Omental fat pad (tissue), 4 donors: Measurements from ENCODE around the gene NPAS3. TPM values are rescaled to one million over a fixed set of nuclear protein-coding genes. Genes with fewer than 3 reads are reported as not detected.

Source experiments
- ATAC-seq: fragments of 150-250 bp; one replicate; pipeline ENCODE4 v1.9.1; 2016; ENCODE audit warnings: mild to moderate bottlenecking, moderate library complexity; ENCODE audit not compliant: low FRiP score
- DNase-seq: peaks from one replicate; pipeline ENCODE4 v3.0.0-alpha.2; 2019; ENCODE audit warnings: low spot score
- total RNA-seq, 4 donors: library from RNA; depleted of rRNA; stranded (reverse); fragments of >200 nt; gene quantifications; one replicate each; pipeline ENCODE4 v1.1.0, GENCODE V29; 2016
- TF ChIP-seq, protein P1 (sequence below), 3 donors: fragments of 450-650 bp; IDR thresholded peaks; one replicate each; pipeline ENCODE4 v1.5.1; 2016 to 2017; ENCODE audit warnings: antibody characterized with exemption in 3 of 3, mild to moderate bottlenecking in 3 of 3, moderate library complexity in 2 of 3

NPAS3 gene
- total RNA-seq, 4 donors from 2014 or later = 0.79 to 6.0 (median 2.5) TPM

DNA sequence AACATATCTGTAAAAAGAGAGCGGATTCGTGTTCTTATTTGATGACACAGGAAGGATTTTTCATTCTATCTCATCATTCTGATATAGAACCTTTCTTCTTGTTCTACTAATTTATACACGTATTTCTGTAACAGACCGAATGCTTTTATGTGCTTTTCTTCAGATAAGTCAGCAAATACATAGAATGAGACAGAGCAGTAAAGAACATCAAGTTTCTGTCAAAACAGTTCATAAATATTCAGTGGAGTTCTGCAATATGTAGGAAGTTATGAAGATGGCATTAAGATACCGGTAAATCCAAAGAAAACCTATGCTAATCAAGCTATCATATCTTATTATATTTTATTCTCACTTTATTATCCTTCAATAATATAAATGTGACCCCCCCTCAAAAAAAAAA, 731.6 kb downstream of the NPAS3 start:
- TF ChIP-seq, protein P1, sequence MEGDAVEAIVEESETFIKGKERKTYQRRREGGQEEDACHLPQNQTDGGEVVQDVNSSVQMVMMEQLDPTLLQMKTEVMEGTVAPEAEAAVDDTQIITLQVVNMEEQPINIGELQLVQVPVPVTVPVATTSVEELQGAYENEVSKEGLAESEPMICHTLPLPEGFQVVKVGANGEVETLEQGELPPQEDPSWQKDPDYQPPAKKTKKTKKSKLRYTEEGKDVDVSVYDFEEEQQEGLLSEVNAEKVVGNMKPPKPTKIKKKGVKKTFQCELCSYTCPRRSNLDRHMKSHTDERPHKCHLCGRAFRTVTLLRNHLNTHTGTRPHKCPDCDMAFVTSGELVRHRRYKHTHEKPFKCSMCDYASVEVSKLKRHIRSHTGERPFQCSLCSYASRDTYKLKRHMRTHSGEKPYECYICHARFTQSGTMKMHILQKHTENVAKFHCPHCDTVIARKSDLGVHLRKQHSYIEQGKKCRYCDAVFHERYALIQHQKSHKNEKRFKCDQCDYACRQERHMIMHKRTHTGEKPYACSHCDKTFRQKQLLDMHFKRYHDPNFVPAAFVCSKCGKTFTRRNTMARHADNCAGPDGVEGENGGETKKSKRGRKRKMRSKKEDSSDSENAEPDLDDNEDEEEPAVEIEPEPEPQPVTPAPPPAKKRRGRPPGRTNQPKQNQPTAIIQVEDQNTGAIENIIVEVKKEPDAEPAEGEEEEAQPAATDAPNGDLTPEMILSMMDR (IDR thresholded peaks at IDR 0.05) = no peak
- ATAC-seq = no peak

GRCh38 chr14:33671556-33671955, 732.9 kb downstream of the NPAS3 start:
- ATAC-seq (no peak), DNase-seq (no peak)
- TF ChIP-seq, protein P1 (IDR thresholded peaks at IDR 0.05) = no peak

More for the DNA sequence above, 731.6 kb downstream of the NPAS3 start:
- no peak for DNase-seq

DNA sequence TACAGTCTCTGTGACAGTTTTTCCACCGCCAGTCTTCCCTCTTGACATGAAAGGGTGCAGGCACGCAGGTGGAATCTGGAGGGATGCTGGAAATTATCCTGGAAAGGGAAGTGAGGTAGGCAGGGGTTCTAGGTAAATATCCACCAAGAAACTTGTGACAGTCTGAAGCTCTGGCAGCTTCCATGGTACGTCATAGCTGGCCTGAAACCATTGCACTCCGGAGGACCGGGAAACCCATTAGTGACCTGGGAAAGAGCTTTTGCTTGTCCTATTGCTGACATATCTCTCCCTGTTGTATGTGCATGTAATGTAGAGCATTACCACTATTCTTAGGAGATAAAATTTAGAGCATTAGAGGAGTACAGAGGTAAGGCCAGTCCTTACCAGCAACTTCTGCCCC, 736.2 kb downstream of the NPAS3 start:
- DNase-seq = no peak
- no peak for ATAC-seq
- TF ChIP-seq, protein P1 (IDR thresholded peaks at IDR 0.05) = no peak

GRCh38 chr14:33675415-33676130, 736.9 kb downstream of the NPAS3 start:
- DNase-seq (no peak), ATAC-seq (no peak)
- TF ChIP-seq, protein P1 (IDR thresholded peaks at IDR 0.05) = no peak

DNA sequence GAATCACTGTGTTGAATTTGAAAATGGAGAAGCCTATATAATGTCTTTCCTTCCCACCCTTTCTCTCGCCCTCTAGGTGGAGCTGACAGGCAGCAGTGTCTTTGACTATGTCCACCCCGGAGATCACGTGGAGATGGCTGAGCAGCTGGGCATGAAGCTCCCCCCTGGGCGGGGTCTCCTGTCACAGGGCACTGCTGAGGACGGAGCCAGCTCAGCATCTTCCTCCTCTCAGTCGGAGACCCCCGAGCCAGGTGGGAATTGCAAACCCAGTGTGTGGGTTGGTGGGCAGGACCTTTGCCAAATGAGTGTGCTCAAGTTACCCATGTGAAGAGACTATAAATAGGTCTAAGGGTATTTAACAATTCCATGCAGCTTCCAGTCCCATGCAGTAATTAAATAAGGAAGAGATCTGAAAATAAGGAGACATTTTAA, 737.5 kb downstream of the NPAS3 start:
- ATAC-seq (no peak), DNase-seq (no peak)
- TF ChIP-seq, protein P1 (IDR thresholded peaks at IDR 0.05) = no peak

DNA sequence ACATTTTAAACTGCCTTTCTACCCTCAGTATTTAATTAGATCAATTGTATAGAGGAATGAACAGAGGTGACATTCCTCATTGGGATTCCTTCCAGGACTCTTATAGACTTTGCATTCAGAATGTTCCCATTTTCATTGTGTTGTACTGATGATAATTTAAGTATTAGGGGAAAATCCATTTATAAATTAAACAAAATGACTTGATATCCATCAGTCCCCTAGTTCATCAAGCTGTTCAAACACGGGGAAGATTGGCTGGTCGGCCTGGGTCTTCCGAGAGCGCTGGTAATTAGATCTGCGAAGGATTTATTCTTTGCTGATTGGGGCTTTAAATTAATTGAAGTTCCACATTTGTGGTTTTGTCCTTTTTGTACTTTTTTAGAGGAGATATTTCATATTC, 738.2 kb downstream of the NPAS3 start:
- TF ChIP-seq, protein P1 (IDR thresholded peaks at IDR 0.05) = no peak
- ATAC-seq (no peak), DNase-seq (no peak)

DNA sequence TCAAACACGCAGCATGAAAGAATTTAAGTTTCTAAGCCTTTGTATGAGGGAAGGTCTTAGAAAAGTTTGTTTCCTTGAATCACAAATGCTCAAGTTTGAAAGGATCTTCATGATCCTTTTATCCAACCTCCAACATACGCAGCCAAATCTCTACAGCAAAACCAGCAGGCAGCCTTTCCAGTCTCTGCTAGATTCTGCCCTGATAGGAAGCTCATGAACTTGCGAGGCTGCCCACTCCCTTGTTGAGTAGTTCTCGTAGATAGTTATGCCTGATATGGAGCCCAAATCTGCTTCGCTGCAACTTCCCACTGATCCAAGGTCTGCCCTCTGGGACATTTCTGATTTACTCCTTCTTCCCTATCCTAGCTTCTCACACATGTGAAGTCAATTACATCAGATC, 739.3 kb downstream of the NPAS3 start:
- TF ChIP-seq, protein P1 (IDR thresholded peaks at IDR 0.05) = no peak
- ATAC-seq (no peak), DNase-seq (no peak)
